ENCODE data around the gene MTCL1.

DNA sequence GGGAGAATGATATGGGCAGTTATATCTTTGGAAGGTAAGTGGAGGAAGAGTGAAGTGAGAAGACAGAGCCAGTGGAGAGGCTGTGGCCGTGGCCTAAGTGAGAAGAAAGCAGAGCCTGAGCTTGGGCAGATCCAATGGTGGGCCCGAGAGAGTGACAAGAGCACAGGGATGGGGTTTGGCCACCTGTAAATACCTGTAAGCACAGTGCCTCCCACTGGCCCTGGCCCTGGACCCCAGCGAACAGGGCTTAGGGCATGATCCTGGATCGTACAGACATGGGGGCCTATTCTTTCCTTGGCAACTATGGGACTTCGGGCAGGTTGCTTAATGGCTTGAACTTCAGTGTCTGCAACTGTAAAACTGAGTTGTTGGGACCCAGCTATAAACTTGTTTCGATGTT, 44.1 kb downstream of the MTCL1 start:
- no peak for TF ChIP-seq TARDBP (IDR thresholded peaks at IDR 0.05)
- no peak for TF ChIP-seq FOXA1 (IDR thresholded peaks at IDR 0.05)
- no peak for TF ChIP-seq HDGF (IDR thresholded peaks at IDR 0.05; ENCODE audit: borderline replicate concordance)
- no peak for TF ChIP-seq ELF4 (IDR thresholded peaks at IDR 0.05)
- TF ChIP-seq NFRKB (IDR thresholded peaks at IDR 0.05) = no peak
